ENCODE results near the gene STX3.
"Not testable (repeated sequence)": the region's sequence is repeated elsewhere in the genome, so short reads cannot be mapped to it uniquely, and the experiment has no call there.

Gene STX3

DNA sequence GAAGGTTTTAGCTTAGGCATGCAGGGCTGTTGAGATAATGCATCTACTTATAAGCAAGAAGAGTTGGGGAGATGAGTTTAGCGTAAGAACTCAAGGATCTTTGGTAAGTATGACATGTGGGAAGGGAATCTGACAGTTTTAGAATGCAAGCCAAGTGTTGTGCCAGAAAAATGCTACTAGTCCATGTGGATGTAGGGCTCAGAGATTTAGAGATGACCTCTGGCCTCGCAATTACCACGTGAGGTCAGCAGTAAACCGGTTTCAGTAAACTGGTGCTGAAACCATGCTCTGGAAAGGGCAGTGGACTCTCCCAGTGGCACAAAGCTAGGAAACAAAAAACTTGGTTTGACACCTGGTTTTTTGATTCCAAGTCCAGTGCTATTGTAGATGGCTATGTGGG is 36.5 kb downstream of the STX3 start:
- no peak for DNase-seq (ENCODE audit: low read depth)

DNA sequence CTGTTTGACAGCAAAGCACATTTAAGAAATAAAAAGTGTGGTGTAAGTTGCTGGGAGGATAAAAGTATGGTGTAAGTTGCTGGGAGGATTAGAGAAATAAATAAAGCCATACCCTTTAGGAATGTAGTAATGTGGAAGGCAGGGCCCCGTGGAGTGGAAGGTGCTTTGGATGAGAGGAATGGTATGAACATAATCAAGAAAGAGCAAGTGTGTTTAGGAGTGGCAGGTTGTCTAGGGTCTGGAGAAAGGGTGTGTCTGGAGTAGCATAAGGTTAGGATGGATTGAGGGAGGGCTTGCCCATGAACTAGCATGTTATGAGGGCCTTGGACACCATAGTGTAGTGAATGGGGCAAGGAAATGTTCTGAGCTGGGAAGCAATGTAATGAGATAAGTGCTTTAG is 37.3 kb downstream of the STX3 start:
- no peak for DNase-seq (ENCODE audit: low read depth)

DNA sequence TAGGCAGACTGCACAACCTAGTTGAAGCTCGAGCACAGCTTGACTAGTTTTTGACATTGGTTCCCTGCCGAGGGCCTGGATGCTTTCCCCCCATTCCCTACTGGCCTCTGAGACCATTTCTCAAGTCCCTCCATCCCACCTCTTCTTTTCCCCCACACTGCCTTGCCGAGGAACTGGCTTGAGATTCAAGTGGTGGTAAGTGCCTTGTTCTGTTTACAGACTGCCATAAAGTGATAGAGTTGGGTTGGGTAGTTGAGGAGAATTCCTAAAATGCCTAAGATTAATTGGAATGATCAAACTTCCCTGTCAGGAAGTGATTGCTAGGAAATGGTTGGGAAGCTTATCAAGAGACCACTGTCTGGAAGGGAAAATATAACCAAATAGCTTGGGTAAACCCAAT is 39.2 kb downstream of the STX3 start:
- DNase-seq (ENCODE audit: low read depth), result no peak

DNA sequence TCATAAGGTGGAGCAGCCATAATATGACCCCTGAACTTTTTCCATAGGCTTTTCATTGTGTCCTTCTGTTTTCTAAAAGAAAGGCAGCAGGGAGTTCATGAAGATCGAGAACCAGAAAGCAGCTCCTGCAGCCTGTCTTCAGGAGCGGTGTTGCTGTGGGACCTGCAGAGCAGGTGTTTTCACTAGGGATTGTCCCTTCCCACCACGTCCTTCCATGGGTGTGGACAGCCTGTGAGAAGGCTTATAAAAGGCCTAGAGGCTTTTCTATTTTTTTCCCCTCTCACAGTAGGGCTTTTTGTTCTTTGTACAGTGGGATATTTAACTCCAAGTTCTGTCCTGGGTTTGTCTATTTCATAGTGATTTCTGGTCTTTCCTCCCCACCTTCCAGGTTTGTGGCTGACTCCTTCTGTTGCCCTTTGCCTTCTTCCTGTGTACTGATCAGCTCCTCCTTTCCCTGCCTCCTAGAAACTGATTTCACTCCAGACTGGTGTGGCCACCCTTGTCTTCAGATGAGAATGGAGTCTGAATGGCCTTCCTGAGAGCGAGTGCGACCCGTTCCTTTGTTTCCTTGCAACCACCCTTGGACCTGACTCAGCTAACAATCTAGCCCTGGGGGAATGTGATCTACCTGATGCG is 45.3 kb downstream of the STX3 start:
- DNase-seq (ENCODE audit: low read depth), result no peak

DNA sequence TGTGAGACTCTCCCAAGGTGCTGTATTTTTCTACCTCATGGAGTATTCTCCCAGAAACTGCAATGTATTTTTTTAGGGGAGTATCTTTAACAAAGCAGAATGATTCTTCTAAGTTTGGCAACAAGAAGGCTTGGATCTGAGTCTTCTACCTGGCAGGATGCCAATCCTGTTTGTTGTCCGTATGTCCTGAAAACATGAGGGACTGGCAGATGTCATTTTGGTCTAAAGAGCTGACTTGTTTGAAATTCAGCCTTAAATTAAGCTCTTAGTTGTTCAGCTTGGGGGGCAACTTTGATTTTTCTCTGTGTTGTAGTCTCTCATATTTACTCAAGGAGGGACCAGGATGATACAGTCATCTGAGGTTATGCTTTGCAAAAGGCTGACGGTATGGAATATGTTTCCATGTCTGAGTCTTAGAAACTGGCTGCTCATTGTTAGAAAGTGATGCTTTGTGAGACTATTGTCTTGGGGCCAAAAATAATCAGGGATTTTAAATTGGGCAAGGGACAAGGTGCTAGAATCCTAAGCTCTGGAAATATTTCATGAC is 46.1 kb downstream of the STX3 start:
- no peak for DNase-seq (ENCODE audit: low read depth)

DNA sequence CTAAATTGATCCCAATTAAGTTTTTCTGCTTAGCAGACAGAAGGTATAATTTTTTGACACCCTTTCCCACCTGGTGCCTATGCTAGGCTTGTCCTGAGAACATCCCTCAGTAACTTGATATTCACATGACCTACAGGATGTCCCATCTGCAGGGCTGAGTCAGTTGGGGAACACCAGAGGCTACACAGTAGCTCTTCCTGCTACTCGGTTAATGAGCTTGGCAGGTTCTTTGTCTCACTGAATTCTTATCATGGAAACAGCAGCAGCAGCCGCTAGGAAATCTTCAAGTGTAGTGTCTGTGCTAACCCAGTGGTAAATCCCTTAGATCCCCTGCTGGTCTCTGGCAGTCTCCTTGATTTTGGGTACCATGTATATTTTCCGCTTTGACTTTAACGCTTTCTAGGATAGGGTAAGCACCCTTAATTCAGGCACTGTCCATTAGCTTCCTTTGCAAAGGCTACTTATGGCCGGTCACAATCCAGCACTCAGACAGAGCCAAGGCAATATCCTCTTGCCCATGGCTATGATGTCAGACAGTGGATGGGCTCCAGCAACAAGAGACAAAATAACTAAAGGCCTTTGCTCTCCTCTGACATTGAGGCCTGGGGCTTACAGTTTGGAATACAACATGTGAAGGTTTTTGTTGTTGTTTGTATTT is 46.9 kb downstream of the STX3 start:
- no peak for DNase-seq (ENCODE audit: low read depth)

DNA sequence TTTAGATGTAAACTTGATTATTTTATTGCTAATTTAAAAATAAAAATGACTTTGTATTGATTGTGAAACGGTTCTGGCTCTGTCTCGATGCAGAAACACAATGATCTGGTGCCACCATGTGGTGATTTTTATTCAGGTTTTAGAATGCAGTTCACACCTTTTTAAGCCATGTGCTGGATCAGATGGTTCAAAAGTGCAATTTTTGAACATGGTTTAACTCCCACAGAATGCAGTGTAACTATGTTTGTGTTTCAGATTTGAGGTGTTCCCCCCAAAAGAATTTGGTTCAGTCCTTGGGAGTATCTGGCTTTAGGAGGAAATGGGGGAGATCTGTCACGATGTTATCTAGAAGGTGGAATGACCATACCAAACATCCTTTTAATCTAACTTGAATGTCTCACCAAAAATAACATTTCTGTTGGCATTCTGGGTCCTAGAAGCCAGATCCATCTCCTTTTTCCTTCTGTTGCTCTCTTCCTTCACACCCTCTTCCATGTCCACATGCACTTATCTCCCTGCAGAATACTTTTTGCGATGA is 47.5 kb downstream of the STX3 start:
- peak; percentile 13 for DNase-seq (ENCODE audit: low read depth)

DNA sequence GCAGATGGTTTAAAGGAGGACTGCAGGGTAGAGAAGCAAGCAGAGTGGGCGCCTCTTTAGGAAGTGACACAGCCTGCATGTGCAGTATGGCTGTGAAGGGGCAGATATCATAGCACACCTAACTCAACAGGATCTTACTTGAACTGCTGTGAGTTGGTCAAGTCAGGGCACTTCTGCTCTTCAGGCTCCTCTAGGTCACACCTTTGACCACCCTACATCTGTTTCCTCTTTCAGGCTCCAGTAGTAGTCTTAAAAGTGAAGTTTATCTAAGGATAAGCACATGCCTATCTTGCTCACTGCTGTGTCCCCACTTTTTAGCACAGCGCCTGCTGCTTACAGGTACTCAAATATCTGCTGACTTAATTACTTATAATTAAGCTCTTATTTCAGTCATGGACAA is 48.9 kb downstream of the STX3 start:
- no peak for DNase-seq (ENCODE audit: low read depth)

DNA sequence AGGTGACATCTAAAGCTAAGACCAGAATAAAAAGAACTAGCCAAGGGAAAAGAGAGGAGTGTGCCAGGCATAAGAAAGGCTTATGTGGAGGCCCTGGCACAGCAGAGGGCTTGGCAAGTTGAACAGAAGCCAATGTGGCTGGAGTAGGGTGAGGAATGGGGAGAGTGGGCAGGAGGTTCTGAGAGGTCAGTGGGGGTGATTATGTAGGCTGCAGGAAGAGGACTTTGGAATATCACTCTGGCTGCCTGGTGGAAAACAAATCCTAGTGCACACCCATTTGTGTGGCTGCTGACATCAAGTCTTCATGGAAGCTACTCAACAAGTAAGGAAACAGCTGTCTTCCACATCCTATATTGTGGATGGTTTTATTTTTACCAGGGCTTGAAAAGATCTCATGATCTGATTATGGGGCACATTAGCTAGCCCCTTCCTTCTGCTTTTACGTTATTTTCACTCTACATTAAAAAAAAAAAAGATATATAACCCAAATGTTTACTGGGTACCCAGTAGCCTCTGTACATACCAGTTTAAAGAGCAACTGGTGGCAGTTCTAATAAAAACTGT is 52.0 kb downstream of the STX3 start:
- DNase-seq (ENCODE audit: low read depth), result no peak

DNA sequence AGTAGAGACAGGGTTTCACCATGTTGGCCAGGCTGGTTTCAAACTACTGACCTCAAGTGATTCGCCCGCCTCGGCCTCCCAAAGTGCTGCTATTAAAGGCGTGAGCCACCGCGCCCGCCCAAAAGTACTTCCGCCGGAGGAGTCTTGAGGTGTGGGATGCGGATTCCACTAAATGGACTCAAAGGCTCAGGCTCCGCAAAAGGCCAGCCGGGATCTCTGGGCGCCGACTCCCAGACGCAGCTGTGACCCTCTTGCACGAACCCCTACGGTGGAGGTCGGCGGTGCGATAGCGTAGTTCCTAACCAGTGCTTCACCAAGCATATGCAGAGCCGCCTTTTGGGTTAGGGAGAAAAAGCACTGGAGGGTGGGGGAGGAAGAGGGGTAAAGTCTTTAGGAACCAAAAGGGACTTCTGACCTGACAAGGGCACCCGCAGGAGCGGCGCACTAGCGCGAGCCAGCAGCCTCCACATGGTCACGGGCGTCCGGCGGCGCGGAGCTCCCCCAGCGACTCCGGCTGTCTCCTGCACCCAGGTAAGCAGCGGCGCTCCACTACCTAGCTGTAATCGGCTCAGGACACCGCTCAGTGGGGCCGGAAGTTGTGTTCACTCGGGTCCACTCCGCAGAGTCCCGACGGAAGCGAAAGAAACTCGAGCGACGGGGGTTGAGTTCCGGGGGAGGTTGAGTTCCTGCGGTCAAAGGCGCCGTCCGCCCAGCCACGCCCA is 55.2 kb downstream of the STX3 start, which contains the start of gene MRPL16:
TSS of gene MRPL16 (minus strand) at position 590 of the 722 bp plus-strand sequence. CDS start at position 470, 120 bp downstream.
- DNase-seq (ENCODE audit: low read depth), result peak; percentile 85

DNA sequence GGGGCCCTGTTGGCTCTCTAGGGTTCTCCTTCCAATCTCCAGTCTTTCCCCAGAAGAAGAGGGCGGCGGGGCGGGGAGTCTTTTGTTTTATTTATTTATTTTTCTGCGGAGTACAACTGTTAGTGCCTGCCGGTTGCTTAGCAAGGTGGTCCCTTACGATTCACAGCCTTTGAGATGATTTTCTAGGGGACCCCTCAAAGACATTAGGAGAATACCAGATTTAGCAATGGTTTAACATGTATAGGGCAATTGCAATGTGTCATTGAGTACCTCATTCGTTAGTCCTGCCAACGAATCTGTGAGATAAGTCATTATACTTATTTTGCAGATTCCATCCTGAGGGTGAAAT is 55.7 kb downstream of the STX3 start:
- no peak for DNase-seq (ENCODE audit: low read depth)

DNA sequence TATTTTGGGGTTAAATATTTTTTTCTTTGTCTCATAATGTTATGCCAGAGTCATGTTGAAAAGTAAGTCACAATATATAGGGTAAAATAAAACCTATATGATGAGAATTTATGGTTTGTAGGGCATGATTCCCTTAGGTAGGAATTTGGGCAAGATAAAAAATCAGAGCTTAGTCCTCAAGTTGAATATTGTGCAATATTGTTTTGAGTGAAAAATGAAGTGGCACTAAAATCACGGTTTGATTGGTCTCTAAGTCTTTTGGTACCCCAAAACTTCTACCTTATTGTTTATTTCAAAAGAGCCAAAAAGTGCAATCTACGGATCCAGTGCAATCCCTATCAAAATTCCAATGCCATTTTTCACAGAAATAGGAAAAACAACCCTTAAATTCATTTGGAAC is 57.0 kb downstream of the STX3 start:
- no peak for DNase-seq (ENCODE audit: low read depth)

DNA sequence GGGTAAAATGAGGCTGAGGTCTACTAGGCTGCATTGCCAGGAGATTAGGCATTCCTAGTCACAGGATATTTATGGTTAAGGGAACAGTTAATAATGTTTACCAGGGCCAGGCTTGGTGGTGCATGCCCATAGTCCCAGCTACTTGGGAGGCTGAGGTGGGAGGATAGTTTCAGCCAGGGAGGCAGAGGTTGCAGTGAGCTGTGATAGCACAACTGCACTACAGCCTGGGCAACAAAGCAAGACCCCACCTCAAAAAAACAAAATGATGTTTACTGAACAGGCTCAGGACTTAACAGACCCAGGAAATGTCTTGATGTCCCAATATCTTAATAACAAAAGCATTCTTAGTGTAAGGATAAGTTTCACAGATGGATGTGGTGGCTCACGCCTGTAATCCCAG is 58.2 kb downstream of the STX3 start:
- DNase-seq (ENCODE audit: low read depth), result no peak

DNA sequence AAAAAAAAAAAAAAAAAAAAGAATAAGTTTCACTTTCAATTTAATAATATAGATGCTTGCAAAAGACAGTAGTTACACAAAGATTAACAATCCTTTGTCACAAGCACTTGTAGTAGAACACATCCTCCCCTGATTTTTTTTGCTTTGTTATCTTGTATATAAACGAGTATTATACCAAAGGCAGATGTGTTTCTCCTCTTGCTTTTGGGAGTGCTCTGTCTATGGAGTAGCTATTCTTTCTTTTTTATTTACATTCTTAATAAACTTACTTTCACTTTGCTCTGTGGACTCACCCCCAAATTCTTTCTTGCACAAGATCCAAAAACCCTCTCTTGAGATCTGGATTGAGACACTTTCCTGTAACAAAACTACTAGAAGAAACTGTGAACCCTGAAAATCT is 58.8 kb downstream of the STX3 start:
- no peak for DNase-seq (ENCODE audit: low read depth)

DNA sequence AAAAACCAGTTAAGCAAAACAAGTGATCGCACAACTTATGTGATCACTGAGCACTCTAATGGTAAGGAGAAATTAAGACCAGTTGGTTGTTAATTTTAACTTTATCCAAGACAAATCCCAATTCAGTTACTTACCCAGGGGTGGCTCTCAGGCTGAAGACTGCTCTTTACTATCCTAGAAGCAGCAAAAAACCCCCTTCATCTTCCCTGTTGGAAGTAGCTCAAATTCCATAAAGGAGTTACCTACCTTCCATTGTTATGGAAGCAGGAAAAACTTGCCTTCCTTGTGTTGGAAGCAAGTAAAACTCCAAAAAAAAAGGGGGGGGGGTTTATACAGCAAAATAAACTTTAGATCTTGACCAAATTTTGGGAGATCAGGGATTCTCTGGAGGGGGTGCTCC is 60.6 kb downstream of the STX3 start:
- no peak for DNase-seq (ENCODE audit: low read depth)

DNA sequence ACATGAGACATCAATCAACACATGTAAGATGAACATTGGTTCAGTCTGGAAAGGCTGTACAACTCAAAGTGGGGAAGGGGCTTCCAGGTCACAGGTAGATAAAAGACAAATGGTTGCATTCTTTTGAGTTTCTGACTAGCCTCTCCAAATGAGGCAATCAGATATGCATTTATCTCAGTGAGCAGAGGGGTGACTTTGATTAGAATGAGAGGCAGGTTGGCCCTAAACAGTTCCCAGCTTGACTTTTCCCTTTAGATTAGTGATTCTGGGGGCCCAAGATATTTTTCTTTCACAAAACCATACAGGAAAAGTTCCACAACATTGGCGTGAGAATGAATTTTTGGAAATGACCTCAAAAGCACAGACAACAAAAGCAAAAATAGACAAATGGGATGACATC is 61.3 kb downstream of the STX3 start:
- not testable (repeated sequence) for DNase-seq (ENCODE audit: low read depth)

DNA sequence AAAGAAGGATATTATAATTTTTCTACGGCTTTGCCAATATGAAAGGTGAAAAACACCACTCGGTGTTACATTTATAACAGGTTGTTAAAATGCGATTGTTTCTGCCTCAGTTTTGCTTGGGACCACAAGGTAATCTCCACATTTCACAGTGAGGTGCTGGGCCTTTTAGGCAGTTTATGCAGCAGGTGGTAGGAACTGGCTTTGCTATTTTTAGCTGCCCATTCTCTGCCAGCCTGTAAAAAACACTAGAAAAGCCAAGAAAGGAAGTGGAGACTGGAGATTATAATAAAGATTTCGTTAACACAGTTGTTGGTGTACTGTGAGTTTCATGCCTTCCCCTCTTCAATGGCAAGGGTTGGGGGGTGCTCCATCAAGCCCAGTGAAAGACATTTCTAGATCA is 63.4 kb downstream of the STX3 start:
- no peak for DNase-seq (ENCODE audit: low read depth)

DNA sequence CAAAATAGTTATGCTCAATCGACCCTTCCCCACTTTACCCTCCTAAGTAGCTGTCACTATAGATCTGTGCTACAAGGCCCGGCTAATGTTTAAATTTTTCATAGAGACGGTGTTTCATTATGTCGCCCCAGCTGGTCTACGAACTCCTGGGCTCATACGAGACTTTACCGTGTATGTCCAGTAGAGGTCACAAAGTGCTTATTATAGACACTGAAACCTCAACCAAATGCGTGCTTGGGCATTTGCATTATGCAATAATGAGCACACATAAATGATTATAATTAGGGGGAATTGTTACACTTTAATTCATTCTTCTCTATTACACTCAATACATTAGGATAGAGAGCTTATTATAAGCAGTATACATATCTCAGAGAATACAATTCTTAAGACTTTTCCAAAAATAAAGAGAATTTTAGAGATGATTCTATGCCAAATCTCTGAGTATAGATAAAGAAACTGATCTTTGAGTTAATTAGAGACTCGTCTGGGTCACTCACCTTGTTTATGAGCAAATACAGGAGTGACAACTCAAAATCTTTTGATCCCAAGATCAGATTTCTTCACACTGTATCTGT is 67.9 kb downstream of the STX3 start:
- no peak for DNase-seq (ENCODE audit: low read depth)

DNA sequence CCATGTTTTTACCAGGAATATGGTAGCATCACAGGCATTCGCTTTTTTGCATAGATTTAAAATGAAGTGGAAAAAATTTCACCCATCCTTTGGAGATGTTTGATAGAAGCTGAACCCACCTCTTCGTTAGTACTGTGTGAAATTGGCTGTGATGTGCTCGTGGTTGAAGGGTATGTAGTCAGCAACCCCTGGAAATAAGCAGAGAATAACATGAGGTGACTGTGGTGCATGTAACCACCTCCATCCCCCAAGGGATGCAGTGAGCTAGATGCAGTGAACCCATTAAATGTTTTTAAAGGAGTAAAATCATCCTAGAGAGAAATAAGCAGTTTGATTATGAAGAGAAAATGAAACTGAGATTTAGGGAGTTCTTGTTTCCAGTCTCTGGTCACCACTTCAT is 74.2 kb downstream of the STX3 start:
- DNase-seq (ENCODE audit: low read depth), result no peak

DNA sequence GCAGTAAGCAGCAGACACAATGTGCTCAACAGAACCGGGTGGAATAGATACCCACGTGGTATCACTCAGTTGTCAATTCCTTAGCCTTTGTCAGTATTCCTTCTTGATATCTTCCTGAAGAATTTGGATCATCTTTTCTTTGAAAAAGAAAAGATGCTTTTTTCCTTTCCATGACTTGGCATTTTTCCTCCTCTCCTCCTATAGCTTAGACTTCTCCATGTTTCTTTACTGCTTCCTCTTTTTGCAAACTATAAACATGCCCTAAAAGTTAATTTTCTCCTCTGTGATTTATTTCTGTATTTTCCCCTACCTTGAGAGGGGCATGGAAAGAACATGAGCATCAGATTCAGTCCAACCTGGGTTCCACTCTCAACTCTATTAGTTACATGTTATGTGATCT is 78.4 kb downstream of the STX3 start:
- no peak for DNase-seq (ENCODE audit: low read depth)

DNA sequence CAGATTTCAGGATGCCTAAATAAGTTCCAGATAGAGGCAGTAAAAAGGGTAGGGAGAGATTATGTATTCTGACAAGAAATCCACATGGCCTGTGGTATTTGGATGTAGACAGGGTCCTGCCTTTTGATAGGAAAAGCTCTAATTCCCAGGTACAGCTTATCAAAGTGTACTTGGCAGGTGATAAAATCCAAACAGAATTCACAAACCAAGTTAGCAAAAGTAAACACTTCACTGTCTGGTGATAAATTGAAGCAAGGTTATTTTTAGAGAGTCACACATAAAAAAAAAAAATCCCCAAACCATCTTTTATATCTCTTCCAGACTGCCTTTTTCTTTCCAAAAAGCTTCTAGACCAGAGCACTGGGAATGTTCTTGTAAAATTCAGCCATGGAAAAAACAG is 84.4 kb downstream of the STX3 start:
- no peak for DNase-seq (ENCODE audit: low read depth)

DNA sequence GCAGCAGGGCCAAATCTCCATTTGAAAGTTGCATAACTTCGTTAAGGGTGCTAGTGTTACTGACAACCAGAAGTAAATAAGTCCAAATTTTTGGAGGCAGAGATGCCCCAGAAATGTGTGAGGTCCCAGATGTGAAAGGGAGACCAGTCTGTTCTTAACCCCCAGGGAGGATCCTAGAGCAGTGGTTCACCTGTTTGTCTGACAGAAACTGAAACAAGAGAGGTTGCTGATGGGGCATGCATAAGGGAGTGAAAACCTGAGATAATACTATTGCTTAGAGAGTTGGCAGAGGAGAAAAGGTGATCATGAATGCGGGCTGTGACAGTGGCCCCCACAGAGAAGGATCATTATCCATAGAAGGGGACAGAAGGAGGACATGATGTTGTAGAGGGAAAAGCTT is 86.3 kb downstream of the STX3 start:
- DNase-seq (ENCODE audit: low read depth), result no peak

All from activated T-helper 1 cell treated with Interleukin-2 at 50 U/mL for 16 hours (primary cell).